Measurements from ENCODE around the gene FREM3. TPM values are rescaled to one million over a fixed set of nuclear protein-coding genes. Genes with fewer than 3 reads are reported as not detected.

Gene FREM3
- total and polyA plus RNA-seq, 2 of the 8 experiments (the other 6 are each of a cell fraction or from before 2014, with no cell fraction given): 0.03 to 0.11 TPM

DNA sequence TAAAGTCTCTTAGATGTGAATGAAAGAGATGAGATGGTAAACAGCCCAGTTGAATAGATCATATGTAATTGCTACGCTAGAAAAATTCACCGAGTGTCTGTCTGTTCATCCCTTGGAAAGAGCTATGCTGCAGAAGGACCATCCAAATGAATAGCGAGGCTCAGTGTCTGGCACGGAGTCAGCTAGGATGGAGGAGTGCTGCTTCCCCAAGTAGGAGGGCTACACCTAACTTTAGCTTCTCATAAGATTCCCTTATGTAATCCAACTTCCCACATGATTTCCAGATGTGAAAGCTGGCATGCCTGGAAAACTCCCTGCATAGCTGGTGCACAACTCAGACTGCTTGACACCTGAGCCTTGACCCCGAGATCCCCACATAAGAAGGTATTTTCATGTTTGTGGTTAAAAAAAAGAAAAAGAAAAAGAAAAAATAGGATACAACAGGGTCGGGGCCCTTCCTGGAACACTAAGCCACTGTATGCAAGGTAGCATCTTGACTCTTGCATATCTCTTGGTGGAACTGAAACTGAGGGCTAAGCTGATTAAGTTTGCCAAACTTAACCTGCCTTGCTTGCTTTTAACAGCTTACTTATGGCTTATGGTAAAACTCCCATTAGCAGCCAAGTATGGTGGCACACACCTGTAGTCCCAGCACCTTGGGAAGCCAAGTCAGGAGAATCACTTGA, 82.3 kb downstream of the FREM3 start:
- no peak overlapping the region for H4K91ac ChIP-seq (replicated peaks; ENCODE audit: insufficient read length, low read length)
- no peaks in the 10 kb centered on the region for H4K20me1 ChIP-seq (replicated peaks in 1 of 2; ENCODE audit: control insufficient read depth in 1 of 2, insufficient read depth in 2 of 2, low read length in 2 of 2)
- H2BK12ac ChIP-seq (ENCODE audit: low read depth, low read length): no peak overlapping the region
- ChIA-PET CTCF (ENCODE audit: partially characterized antibody) (interaction anchor here (0.6 to 1.5 kb wide), 3 partner anchors 12 to 148 kb away, joined by 3 to 4 read pairs (median 3); no protein-coding TSS in a partner anchor), POLR2A (ENCODE audit: partially characterized antibody) (no interaction called here)
- H4K5ac ChIP-seq (ENCODE audit: insufficient read length, low read depth, low read length): no peak overlapping the region
- 85% methylated on average over 6 of the region's 6 CpGs; no CpG with 5 or more reads in 1 of the 2 experiments for WGBS, 2 experiments (ENCODE audit: extremely low coverage in 1 of 2, insufficient coverage in 1 of 2, insufficient read length in 1 of 2, insufficient replicate concordance in 2 of 2, low coverage in 1 of 2, low lambda C conversion rate in 2 of 2, missing lambda C conversion rate in 1 of 2)
- no peak overlapping the region for H3K4ac ChIP-seq (replicated peaks; ENCODE audit: insufficient read length, low read depth, low read length)
- H2BK5ac ChIP-seq (ENCODE audit: low read depth, low read length): no peak overlapping the region
- DNase-seq (ENCODE audit: low read depth in 1 of 2, low spot score in 2 of 2): no peak
- no peak overlapping the region for H3K56ac ChIP-seq (replicated peaks; ENCODE audit: insufficient read length, low read depth, low read length)
- H3K4me1 ChIP-seq (replicated peaks in 1 of 4; ENCODE audit: control insufficient read depth in 3 of 4, insufficient read depth in 4 of 4, low read length in 3 of 4): no peaks in the 10 kb centered on the region
- H3K9me3 ChIP-seq (ENCODE audit: insufficient read depth in 2 of 2, low read depth in 1 of 2, low read length in 1 of 2): no peaks in the 10 kb centered on the region
- no peaks in the 10 kb centered on the region for H3K79me1 ChIP-seq (ENCODE audit: low read depth, low read length)
- H2BK120ac ChIP-seq (replicated peaks; ENCODE audit: low read depth, low read length): no peak overlapping the region
- no peak overlapping the region for H2AK5ac ChIP-seq (ENCODE audit: low read depth, low read length)
- no peak for FAIRE-seq
- no peaks in the 10 kb centered on the region for H3K23me2 ChIP-seq (ENCODE audit: low read depth, low read length)
- no peak overlapping the region for H3K27ac ChIP-seq (ENCODE audit: low read depth, low read length)
- H3K23ac ChIP-seq (ENCODE audit: insufficient read length): no peak overlapping the region
- TF ChIP-seq POLR2AphosphoS5 (IDR thresholded peaks at IDR 0.05; ENCODE audit: low read depth, low read length) (no peak), YY1 (IDR thresholded peaks at IDR 0.05; ENCODE audit: low read depth, low read length) (no peak), NANOG (IDR thresholded peaks at IDR 0.05; ENCODE audit: insufficient read depth, low read depth, low read length, poor library complexity, severe bottlenecking) (no peak), HDAC6 (IDR thresholded peaks at IDR 0.05; ENCODE audit: low read depth, low read length) (no peak), NRF1 (IDR thresholded peaks at IDR 0.05; ENCODE audit: low read depth, low read length) (no peak), E2F6 (IDR thresholded peaks at IDR 0.05) (no peak), BRCA1 (IDR thresholded peaks at IDR 0.05; ENCODE audit: low read depth, low read length) (no peak), SIRT6 (IDR thresholded peaks at IDR 0.05; ENCODE audit: low read length) (no peak), MAFK (IDR thresholded peaks at IDR 0.05; ENCODE audit: low read depth, low read length) (no peak), FOSL1 (IDR thresholded peaks at IDR 0.05; ENCODE audit: insufficient read depth, low read depth, low read length) (no peak), SUZ12 (IDR thresholded peaks at IDR 0.05; ENCODE audit: low read length) (no peak)
- TF ChIP-seq, protein P1, sequence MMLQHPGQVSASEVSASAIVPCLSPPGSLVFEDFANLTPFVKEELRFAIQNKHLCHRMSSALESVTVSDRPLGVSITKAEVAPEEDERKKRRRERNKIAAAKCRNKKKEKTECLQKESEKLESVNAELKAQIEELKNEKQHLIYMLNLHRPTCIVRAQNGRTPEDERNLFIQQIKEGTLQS (IDR thresholded peaks at IDR 0.05; ENCODE audit: insufficient read depth, low read depth, low read length): no peak
- H3K27me3 ChIP-seq (replicated peaks in 1 of 4; ENCODE audit: control insufficient read depth in 3 of 4, extremely low read depth in 1 of 4, insufficient read depth in 3 of 4, low read length in 3 of 4): no peaks in the 10 kb centered on the region
- H2BK20ac ChIP-seq (ENCODE audit: low read length): no peak overlapping the region
- H3K4me3 ChIP-seq (ENCODE audit: extremely low read depth in 1 of 4, insufficient read depth in 2 of 4, low read depth in 3 of 4, low read length in 4 of 4): no peak overlapping the region
- no peak overlapping the region for H4K8ac ChIP-seq (ENCODE audit: extremely low read depth, insufficient read depth, low read length)
- no peaks in the 10 kb centered on the region for H3K79me2 ChIP-seq (ENCODE audit: control insufficient read depth in 1 of 2, insufficient read depth in 2 of 2, low read length in 2 of 2)
- no peak overlapping the region for H3K18ac ChIP-seq (ENCODE audit: extremely low read depth, low read length)
- no peak overlapping the region for H2AFZ ChIP-seq (ENCODE audit: low read length)
- H3K36me3 ChIP-seq (ENCODE audit: control insufficient read depth in 2 of 4, insufficient read depth in 4 of 4, low read length in 3 of 4): no peaks in the 10 kb centered on the region
- H3K4me2 ChIP-seq (ENCODE audit: insufficient read depth in 1 of 2, low read depth in 2 of 2, low read length in 2 of 2): no peak overlapping the region
- H3K9ac ChIP-seq (replicated peaks in 1 of 4; ENCODE audit: extremely low read depth in 1 of 4, low read depth in 3 of 4, low read length in 3 of 4): no peak overlapping the region
- no peak overlapping the region for H3K14ac ChIP-seq (ENCODE audit: insufficient read length)
- H2BK15ac ChIP-seq (ENCODE audit: low read length): no peak overlapping the region
